ENCODE measurements around the gene P2RX4.

The P2RX4 gene

GRCh38 chr12:121181181-121181580 is 28.7 kb upstream of the P2RX4 start:
- no peak overlapping the region for H3K4me3 ChIP-seq (ENCODE audit: low read depth, low read length)
- DNase-seq (ENCODE audit: low read depth): no peak
- TF ChIP-seq CTCF (IDR thresholded peaks at IDR 0.05; ENCODE audit: insufficient read depth, low read depth, low read length, missing control alignments): no peak

GRCh38 chr12:121182222-121182893 is 27.6 kb upstream of the P2RX4 start:
- H3K4me3 ChIP-seq (ENCODE audit: low read depth, low read length): no peak overlapping the region
- no peak for TF ChIP-seq CTCF (IDR thresholded peaks at IDR 0.05; ENCODE audit: insufficient read depth, low read depth, low read length, missing control alignments)
- DNase-seq (ENCODE audit: low read depth): peak; percentile 45

- no peak overlapping the region for H3K4me3 ChIP-seq (ENCODE audit: low read depth, low read length)
- TF ChIP-seq CTCF (IDR thresholded peaks at IDR 0.05; ENCODE audit: insufficient read depth, low read depth, low read length, missing control alignments): no peak
- DNase-seq (ENCODE audit: low read depth): no peak
These were observed 25.5 kb upstream of the P2RX4 start for GRCh38 chr12:121184425-121184824.

GRCh38 chr12:121184984-121185889 is 24.7 kb upstream of the P2RX4 start:
- no peak for TF ChIP-seq CTCF (IDR thresholded peaks at IDR 0.05; ENCODE audit: insufficient read depth, low read depth, low read length, missing control alignments)
- peak; percentile 16 for DNase-seq (ENCODE audit: low read depth)
- no peak overlapping the region for H3K4me3 ChIP-seq (ENCODE audit: low read depth, low read length)

- DNase-seq (ENCODE audit: low read depth): no peak
- no peak for TF ChIP-seq CTCF (IDR thresholded peaks at IDR 0.05; ENCODE audit: insufficient read depth, low read depth, low read length, missing control alignments)
These were observed 23.1 kb upstream of the P2RX4 start for GRCh38 chr12:121186826-121187225.

GRCh38 chr12:121187501-121187900 is 22.4 kb upstream of the P2RX4 start:
- TF ChIP-seq CTCF (IDR thresholded peaks at IDR 0.05; ENCODE audit: insufficient read depth, low read depth, low read length, missing control alignments): no peak
- no peak for DNase-seq (ENCODE audit: low read depth)
- H3K4me3 ChIP-seq (ENCODE audit: low read depth, low read length): no peak overlapping the region

More at GRCh38 chr12:121186826-121187225, 23.1 kb upstream of the P2RX4 start:
- no peak overlapping the region for H3K4me3 ChIP-seq (ENCODE audit: low read depth, low read length)

Data from GM12865 (cell line).